OCI-LY1 (cell line): ENCODE data around the gene PER1.

Source experiments
- H2AFZ ChIP-seq: fragments of 200-600 bp; sonication (generic), shearing (Covaris generic); 2 replicates; pipeline ENCODE4 v1.6.0; 2014; ENCODE audit warnings: antibody characterized with exemption, mild to moderate bottlenecking, low read length
- H3F3A ChIP-seq: fragments of 200-600 bp; sonication (generic), shearing (Covaris generic); 2 replicates; pipeline ENCODE4 v1.6.0; 2014; ENCODE audit warnings: mild to moderate bottlenecking, antibody characterized with exemption, low read length, moderate library complexity; ENCODE audit not compliant: insufficient read depth
- H3K27ac ChIP-seq: fragments of 200-600 bp; sonication (generic); 2 replicates; pipeline ENCODE4 v1.5.1; 2014; ENCODE audit warnings: low read length, mixed run types, mild to moderate bottlenecking, low read depth; ENCODE audit not compliant: poor library complexity, severe bottlenecking
- H3K27me3 ChIP-seq: fragments of 200-600 bp; sonication (generic); 2 replicates; pipeline ENCODE4 v1.6.0; 2014; ENCODE audit warnings: antibody characterized with exemption, mild to moderate bottlenecking, low read length, moderate library complexity; ENCODE audit not compliant: insufficient read depth
- H3K36me3 ChIP-seq: fragments of 200-600 bp; sonication (generic); 2 replicates; pipeline ENCODE4 v1.6.1; 2014; ENCODE audit warnings: mild to moderate bottlenecking, antibody characterized with exemption, low read length, moderate library complexity, mixed read lengths; ENCODE audit not compliant: insufficient read depth
- H3K4me1 ChIP-seq: fragments of 200-600 bp; sonication (generic); 2 replicates; pipeline ENCODE4 v1.5.1; 2014; ENCODE audit warnings: mild to moderate bottlenecking, low read length, moderate library complexity; ENCODE audit not compliant: insufficient read depth, severe bottlenecking
- H3K4me2 ChIP-seq: fragments of 200-600 bp; sonication (generic), shearing (Covaris generic); 2 replicates; pipeline ENCODE4 v1.6.1; 2014; ENCODE audit warnings: low read length
- H3K4me3 ChIP-seq: fragments of 200-600 bp; sonication (generic); 2 replicates; pipeline ENCODE4 v1.5.1; 2014; ENCODE audit warnings: low read length, low read depth, mild to moderate bottlenecking, mixed read lengths; ENCODE audit not compliant: poor library complexity, severe bottlenecking
- H3K79me2 ChIP-seq: fragments of 200-600 bp; shearing (Covaris generic); 2 replicates; pipeline ENCODE4 v1.6.1; 2016; ENCODE audit warnings: mixed run types, low read length, mixed read lengths; ENCODE audit not compliant: insufficient read depth
- H3K9ac ChIP-seq: fragments of 200-600 bp; sonication (generic), shearing (Covaris generic); 2 replicates; pipeline ENCODE4 v1.6.1; 2014; ENCODE audit warnings: mild to moderate bottlenecking, low read length, mixed read lengths
- H3K9me2 ChIP-seq: fragments of 200-600 bp; sonication (generic), shearing (Covaris generic); 2 replicates; pipeline ENCODE4 v1.6.1; 2014; ENCODE audit warnings: low read depth, mild to moderate bottlenecking, low read length, mixed read lengths
- H3K9me3 ChIP-seq: fragments of 200-600 bp; shearing (Covaris generic); 2 replicates; pipeline ENCODE4 v1.6.1; 2014; ENCODE audit warnings: low read length, mixed read lengths
- H4K20me1 ChIP-seq: fragments of 200-600 bp; sonication (generic), shearing (Covaris generic); 2 replicates; pipeline ENCODE4 v1.6.0; 2016; ENCODE audit warnings: mild to moderate bottlenecking, low read length; ENCODE audit not compliant: insufficient read depth
- EZH2 ChIP-seq: fragments of 200-600 bp; sonication (generic), shearing (Covaris generic); IDR thresholded peaks from 2 replicates; pipeline ENCODE4 v1.8.0; 2017; ENCODE audit warnings: borderline replicate concordance, mixed run types, mild to moderate bottlenecking, antibody characterized with exemption, low read length, moderate library complexity, mixed read lengths
- TF ChIP-seq, protein P1 (sequence below): fragments of 200-600 bp; sonication (generic), shearing (Covaris generic); IDR thresholded peaks from 2 replicates; pipeline ENCODE4 v1.5.1; 2017; ENCODE audit warnings: mild to moderate bottlenecking, antibody characterized with exemption, low read length, moderate library complexity, mixed read lengths

The PER1 gene

DNA sequence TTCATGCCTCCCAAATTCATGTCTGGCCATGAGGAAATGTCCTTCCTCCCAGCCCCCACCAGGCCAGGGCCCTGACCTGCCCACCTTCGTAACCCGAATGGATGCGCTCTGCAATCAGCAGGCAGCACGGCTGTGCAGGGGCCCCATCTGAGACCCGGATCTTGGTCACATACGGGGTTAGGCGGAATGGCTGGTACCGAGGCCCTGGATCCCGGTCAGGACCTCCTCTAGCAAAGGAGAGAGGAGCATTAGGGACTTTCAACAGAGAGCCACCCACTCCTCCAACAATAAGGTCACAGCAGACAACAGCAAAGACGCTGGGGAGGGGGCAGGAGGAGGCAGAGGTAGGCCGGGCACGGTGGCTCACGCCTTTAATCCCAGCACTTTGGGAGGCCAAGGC lies 3.6 kb downstream of the PER1 start:
- no peak overlapping the region for H3K9ac ChIP-seq
- TF ChIP-seq, protein P1, sequence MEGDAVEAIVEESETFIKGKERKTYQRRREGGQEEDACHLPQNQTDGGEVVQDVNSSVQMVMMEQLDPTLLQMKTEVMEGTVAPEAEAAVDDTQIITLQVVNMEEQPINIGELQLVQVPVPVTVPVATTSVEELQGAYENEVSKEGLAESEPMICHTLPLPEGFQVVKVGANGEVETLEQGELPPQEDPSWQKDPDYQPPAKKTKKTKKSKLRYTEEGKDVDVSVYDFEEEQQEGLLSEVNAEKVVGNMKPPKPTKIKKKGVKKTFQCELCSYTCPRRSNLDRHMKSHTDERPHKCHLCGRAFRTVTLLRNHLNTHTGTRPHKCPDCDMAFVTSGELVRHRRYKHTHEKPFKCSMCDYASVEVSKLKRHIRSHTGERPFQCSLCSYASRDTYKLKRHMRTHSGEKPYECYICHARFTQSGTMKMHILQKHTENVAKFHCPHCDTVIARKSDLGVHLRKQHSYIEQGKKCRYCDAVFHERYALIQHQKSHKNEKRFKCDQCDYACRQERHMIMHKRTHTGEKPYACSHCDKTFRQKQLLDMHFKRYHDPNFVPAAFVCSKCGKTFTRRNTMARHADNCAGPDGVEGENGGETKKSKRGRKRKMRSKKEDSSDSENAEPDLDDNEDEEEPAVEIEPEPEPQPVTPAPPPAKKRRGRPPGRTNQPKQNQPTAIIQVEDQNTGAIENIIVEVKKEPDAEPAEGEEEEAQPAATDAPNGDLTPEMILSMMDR: no peak
- no peak for TF ChIP-seq EZH2
- H3F3A ChIP-seq: no peaks in the 10 kb centered on the region
- no peaks in the 10 kb centered on the region for H3K9me2 ChIP-seq
- H3K4me1 ChIP-seq: peaks cover 26% of the 10 kb centered on the region
- H3K79me2 ChIP-seq: no peaks in the 10 kb centered on the region
- H3K27me3 ChIP-seq: no peaks in the 10 kb centered on the region
- H3K9me3 ChIP-seq: no peaks in the 10 kb centered on the region
- no peak overlapping the region for H3K4me2 ChIP-seq
- H4K20me1 ChIP-seq: no peaks in the 10 kb centered on the region
- H3K4me3 ChIP-seq: no peak overlapping the region
- H3K36me3 ChIP-seq: peaks cover 40% of the 10 kb centered on the region
- no peak overlapping the region for H2AFZ ChIP-seq
- no peak overlapping the region for H3K27ac ChIP-seq

- TF ChIP-seq, protein P1: no peak
- TF ChIP-seq EZH2: no peak
- Histone ChIP-seq H2AFZ (no peak overlapping the region), H3K9me3 (no peaks in the 10 kb centered on the region), H3K36me3 (peaks cover 40% of the 10 kb centered on the region), H3K27me3 (no peaks in the 10 kb centered on the region), H3K4me2 (no peak overlapping the region), H3K4me3 (no peak overlapping the region), H3K4me1 (peaks cover 20% of the 10 kb centered on the region), H3K79me2 (no peaks in the 10 kb centered on the region), H3K9me2 (no peaks in the 10 kb centered on the region), H3F3A (no peaks in the 10 kb centered on the region), H3K27ac (no peak overlapping the region), H3K9ac (no peak overlapping the region), H4K20me1 (no peaks in the 10 kb centered on the region)
These were observed 4.3 kb downstream of the PER1 start for GRCh38 chr17:8147805-8148404.

- H3K27ac ChIP-seq: no peak overlapping the region
- no peaks in the 10 kb centered on the region for H4K20me1 ChIP-seq
- no peaks in the 10 kb centered on the region for H3K79me2 ChIP-seq
- H3K27me3 ChIP-seq: no peaks in the 10 kb centered on the region
- H3F3A ChIP-seq: no peaks in the 10 kb centered on the region
- H3K4me3 ChIP-seq: no peak overlapping the region
- no peak overlapping the region for H2AFZ ChIP-seq
- H3K4me1 ChIP-seq: peaks cover 13% of the 10 kb centered on the region
- H3K9me2 ChIP-seq: no peaks in the 10 kb centered on the region
- H3K36me3 ChIP-seq: peaks cover 40% of the 10 kb centered on the region
- no peaks in the 10 kb centered on the region for H3K9me3 ChIP-seq
- no peak overlapping the region for H3K4me2 ChIP-seq
- no peak for TF ChIP-seq EZH2
- TF ChIP-seq, protein P1: no peak
- no peak overlapping the region for H3K9ac ChIP-seq
These were observed 4.9 kb downstream of the PER1 start for GRCh38 chr17:8147141-8147804.
